GM21737 (cell line): ENCODE results near the gene WTAP.
"Not testable (repeated sequence)": the region's sequence is repeated elsewhere in the genome, so short reads cannot be mapped to it uniquely, and the experiment has no call there.

Source experiments
- ATAC-seq: cut with Tn5 transposase; IDR thresholded peaks from one replicate; pipeline ENCODE4 v1.9.1; 2021; ENCODE audit warnings: mild to moderate bottlenecking, moderate library complexity; ENCODE audit not compliant: unreplicated experiment

WTAP gene

GRCh38 chr6:159760602-159761057, 33.3 kb downstream of the WTAP start:
- ATAC-seq, result no peak

- ATAC-seq, result peak; percentile 2
These were observed 34.0 kb downstream of the WTAP start for GRCh38 chr6:159761129-159761872.

GRCh38 chr6:159761873-159762680, 34.8 kb downstream of the WTAP start, which contains the start of gene ACAT2:
Gene ACAT2, plus strand, starts transcription at chr6:159762045. Its CDS starts 43 bp downstream, at chr6:159762088.
- ATAC-seq, result peak; percentile 92

GRCh38 chr6:159762681-159763293, 35.5 kb downstream of the WTAP start:
- ATAC-seq, result peak; percentile 7

GRCh38 chr6:159766906-159767305, 39.6 kb downstream of the WTAP start:
- ATAC-seq, result no peak

GRCh38 chr6:159769470-159769869, 42.2 kb downstream of the WTAP start:
- no peak for ATAC-seq

- no peak for ATAC-seq
These were observed 44.9 kb downstream of the WTAP start for GRCh38 chr6:159772196-159772595.

GRCh38 chr6:159777240-159777904, 50.1 kb downstream of the WTAP start:
- ATAC-seq, result no peak

GRCh38 chr6:159778131-159778530, 50.8 kb downstream of the WTAP start:
- no peak for ATAC-seq

GRCh38 chr6:159778542-159779103, 51.3 kb downstream of the WTAP start:
- no peak for ATAC-seq

GRCh38 chr6:159788276-159788675, 61.0 kb downstream of the WTAP start:
- ATAC-seq, result no peak

GRCh38 chr6:159788753-159789376, 61.6 kb downstream of the WTAP start:
- no peak for ATAC-seq

GRCh38 chr6:159789377-159790148, 62.3 kb downstream of the WTAP start, which contains the start of gene TCP1:
Gene TCP1, minus strand, starts transcription at chr6:159789602. Its CDS starts 134 bp downstream, at chr6:159789468.
- ATAC-seq, result peak; percentile 70

- ATAC-seq, result peak; percentile 86
These were observed 63.0 kb downstream of the WTAP start, which contains the start of gene MRPL18 for GRCh38 chr6:159790149-159790955. Gene MRPL18, plus strand, starts transcription at chr6:159790467. Its CDS starts 121 bp downstream, at chr6:159790588.

- no peak for ATAC-seq
These were observed 63.8 kb downstream of the WTAP start for GRCh38 chr6:159790956-159791598.

- ATAC-seq, result not testable (repeated sequence)
These were observed 67.7 kb downstream of the WTAP start for GRCh38 chr6:159794976-159795375.

GRCh38 chr6:159797554-159797953, 70.2 kb downstream of the WTAP start:
- ATAC-seq, result no peak
